Urinary bladder (tissue), 4 donors: ENCODE measurements around the gene ARHGAP22. TPM values are rescaled to one million over a fixed set of nuclear protein-coding genes. Genes with fewer than 3 reads are reported as not detected.

Experiments used
- DNase-seq: peaks from one replicate; pipeline ENCODE4 v3.0.0-alpha.2; 2015; ENCODE audit errors: extremely low spot score
- H3K27ac ChIP-seq: one replicate; pipeline ENCODE4 v1.5.1; 2013; ENCODE audit warnings: low read depth, mild to moderate bottlenecking, moderate library complexity
- H3K36me3 ChIP-seq: one replicate; pipeline ENCODE4 v1.6.1; 2013; ENCODE audit warnings: mild to moderate bottlenecking, moderate library complexity; ENCODE audit not compliant: insufficient read depth
- H3K4me1 ChIP-seq: one replicate; pipeline ENCODE4 v1.6.1; 2013; ENCODE audit warnings: mild to moderate bottlenecking, moderate library complexity; ENCODE audit not compliant: insufficient read depth
- H3K4me3 ChIP-seq: one replicate; pipeline ENCODE4 v1.5.1; 2013; ENCODE audit warnings: low read depth, low read length
- WGBS: extraction: QIAGEN DNeasy Blood & Tissue Kit; methylation state at CpG from one replicate; pipeline ENCODE4 v1.1.7; 2013; 5-methylcytosine and 5-hydroxymethylcytosine counted together
- polyA plus RNA-seq: library from polyadenylated mRNA; stranded (reverse); fragments of 200-250 nt; gene quantifications from one replicate; pipeline ENCODE4 v1.2.3, GENCODE V29; 2013
- total RNA-seq: library from RNA; depleted of rRNA; stranded (reverse); fragments of >200 nt; gene quantifications from one replicate; pipeline ENCODE4 v1.2.3, GENCODE V29; 2014
- donor health status: healthy with polysubstance abuse.
- donor health status: healthy.

The ARHGAP22 gene
- total and polyA plus RNA-seq, 2 donors: 2.3 to 6.0 TPM

GRCh38 chr10:48526846-48527505 is 77.9 kb downstream of the ARHGAP22 start:
- Histone ChIP-seq H3K27ac (no peak overlapping the region), H3K4me3 (no peak overlapping the region)
- 90% methylated on average over 2 of the region's 2 CpGs for WGBS

GRCh38 chr10:48526011-48526821 is 78.7 kb downstream of the ARHGAP22 start:
- DNase-seq: peak; percentile 14
- 10% methylated on average over 14 of the region's 14 CpGs for WGBS
- Histone ChIP-seq H3K36me3 (no peaks in the 10 kb centered on the region), H3K4me3 (no peak overlapping the region), H3K4me1 (peaks cover 4% of the 10 kb centered on the region), H3K27ac (no peak overlapping the region)

More at GRCh38 chr10:48526846-48527505, 77.9 kb downstream of the ARHGAP22 start:
- Histone ChIP-seq H3K36me3 (no peaks in the 10 kb centered on the region), H3K4me1 (peaks cover 4% of the 10 kb centered on the region)
- DNase-seq: no peak

- Histone ChIP-seq H3K4me1 (peaks cover 4% of the 10 kb centered on the region), H3K36me3 (no peaks in the 10 kb centered on the region), H3K4me3 (no peak overlapping the region), H3K27ac (no peak overlapping the region)
- WGBS: 99% methylated on average over 5 of the region's 5 CpGs
- DNase-seq: no peak
Measured at GRCh38 chr10:48525113-48525512, 79.8 kb downstream of the ARHGAP22 start.

GRCh38 chr10:48523820-48524758 is 80.8 kb downstream of the ARHGAP22 start:
- WGBS: 5% methylated on average over 93 of the region's 93 CpGs
- Histone ChIP-seq H3K27ac (no peak overlapping the region), H3K4me3 (peak overlapping the region; percentile 43), H3K36me3 (no peaks in the 10 kb centered on the region), H3K4me1 (peaks cover 4% of the 10 kb centered on the region)
- no peak for DNase-seq

- no peak overlapping the region for H3K27ac ChIP-seq
- DNase-seq: no peak
- WGBS: 1% methylated on average over 47 of the region's 47 CpGs
- peaks cover 4% of the 10 kb centered on the region for H3K4me1 ChIP-seq
- H3K36me3 ChIP-seq: no peaks in the 10 kb centered on the region
- H3K4me3 ChIP-seq: peak overlapping the region; percentile 43
Measured at GRCh38 chr10:48523212-48523819, 81.6 kb downstream of the ARHGAP22 start.

- Histone ChIP-seq H3K36me3 (no peaks in the 10 kb centered on the region), H3K27ac (no peak overlapping the region), H3K4me3 (no peak overlapping the region), H3K4me1 (peaks cover 4% of the 10 kb centered on the region)
- WGBS: 90% methylated on average over 7 of the region's 7 CpGs
- no peak for DNase-seq
Measured at GRCh38 chr10:48522011-48522765, 82.7 kb downstream of the ARHGAP22 start.

- DNase-seq: no peak
- no peak overlapping the region for H3K4me3 ChIP-seq
- H3K4me1 ChIP-seq: peaks cover 4% of the 10 kb centered on the region
- 93% methylated on average over 7 of the region's 7 CpGs for WGBS
- no peak overlapping the region for H3K27ac ChIP-seq
- no peaks in the 10 kb centered on the region for H3K36me3 ChIP-seq
Measured at GRCh38 chr10:48520594-48520993, 84.3 kb downstream of the ARHGAP22 start.

GRCh38 chr10:48520184-48520506 is 84.7 kb downstream of the ARHGAP22 start:
- H3K4me3 ChIP-seq: no peak overlapping the region
- peaks cover 4% of the 10 kb centered on the region for H3K4me1 ChIP-seq
- no peak for DNase-seq
- no peak overlapping the region for H3K27ac ChIP-seq
- 88% methylated on average over 3 of the region's 3 CpGs for WGBS
- H3K36me3 ChIP-seq: no peaks in the 10 kb centered on the region

GRCh38 chr10:48519481-48520183 is 85.2 kb downstream of the ARHGAP22 start:
- Histone ChIP-seq H3K4me3 (no peak overlapping the region), H3K27ac (no peak overlapping the region), H3K36me3 (no peaks in the 10 kb centered on the region), H3K4me1 (peaks cover 4% of the 10 kb centered on the region)
- WGBS: 90% methylated on average over 12 of the region's 12 CpGs
- DNase-seq: no peak

- DNase-seq: no peak
- H3K27ac ChIP-seq: no peak overlapping the region
- no peak overlapping the region for H3K4me3 ChIP-seq
- no peaks in the 10 kb centered on the region for H3K36me3 ChIP-seq
- WGBS: 83% methylated on average over 4 of the region's 4 CpGs
- H3K4me1 ChIP-seq: peaks cover 4% of the 10 kb centered on the region
Measured at GRCh38 chr10:48518986-48519385, 85.9 kb downstream of the ARHGAP22 start.

- Histone ChIP-seq H3K36me3 (no peaks in the 10 kb centered on the region), H3K27ac (no peak overlapping the region), H3K4me3 (no peak overlapping the region), H3K4me1 (no peaks in the 10 kb centered on the region)
- no peak for DNase-seq
- WGBS: 86% methylated on average over 13 of the region's 13 CpGs
Measured at GRCh38 chr10:48517911-48518811, 86.7 kb downstream of the ARHGAP22 start.
